Pons (tissue), 1 donor: Measurements from ENCODE around the gene SSH3.

Source experiments
- DNase-seq: peaks from one replicate; pipeline ENCODE4 v3.0.0-alpha.2; 2016; ENCODE audit warnings: low spot score

Gene SSH3

DNA sequence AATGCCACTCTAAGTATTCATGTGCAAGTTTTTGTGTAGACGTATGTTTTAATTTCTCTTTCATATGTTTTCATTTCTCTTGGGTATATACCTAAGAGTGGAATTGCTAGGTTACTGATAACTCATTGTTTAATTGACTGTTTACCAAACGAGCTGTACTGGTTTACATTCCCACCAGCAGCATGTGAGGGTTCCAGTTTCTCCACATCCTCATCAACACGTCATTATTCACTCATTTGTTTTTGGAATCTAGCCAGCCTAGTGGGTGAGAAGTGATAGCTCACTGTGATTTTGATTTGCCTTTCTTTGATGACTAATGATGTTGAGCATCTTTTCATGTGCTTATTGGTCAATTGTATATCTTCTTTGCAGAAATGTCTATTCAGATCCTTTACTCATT lies 10.2 kb upstream of the SSH3 start:
- no peak for DNase-seq

GRCh38 chr11:67295846-67296245 lies 7.5 kb upstream of the SSH3 start:
- no peak for DNase-seq

GRCh38 chr11:67298786-67299185 lies 4.5 kb upstream of the SSH3 start:
- no peak for DNase-seq

- DNase-seq = no peak
Measured at GRCh38 chr11:67299471-67300191, 3.7 kb upstream of the SSH3 start.

GRCh38 chr11:67300256-67300755 lies 3.0 kb upstream of the SSH3 start:
- DNase-seq = no peak

DNA sequence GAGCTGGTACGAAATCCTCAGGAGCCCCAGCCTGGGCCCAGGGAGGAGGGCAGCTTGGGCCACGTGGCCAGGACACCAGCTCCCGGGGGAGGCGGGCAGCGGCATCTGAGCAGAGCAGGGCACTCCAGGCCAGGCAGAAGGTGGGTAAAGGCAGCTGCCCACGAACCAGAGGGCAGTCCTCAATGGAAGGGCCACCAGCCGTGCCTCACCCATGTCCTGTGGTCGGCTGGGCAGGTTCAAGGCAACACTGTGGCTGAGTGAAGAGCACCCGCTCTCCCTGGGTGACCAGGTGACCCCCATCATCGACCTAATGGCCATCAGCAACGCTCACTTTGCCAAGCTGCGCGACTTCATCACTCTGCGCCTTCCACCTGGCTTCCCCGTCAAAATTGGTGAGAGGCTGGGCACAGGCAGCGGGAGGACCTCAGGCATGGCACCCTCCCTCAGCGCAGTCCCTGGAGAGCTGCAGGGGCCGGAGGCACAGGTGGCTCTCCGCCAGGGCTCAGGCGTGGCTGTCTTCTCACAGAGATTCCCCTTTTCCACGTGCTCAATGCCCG lies 2.5 kb upstream of the SSH3 start:
- DNase-seq = no peak

DNA sequence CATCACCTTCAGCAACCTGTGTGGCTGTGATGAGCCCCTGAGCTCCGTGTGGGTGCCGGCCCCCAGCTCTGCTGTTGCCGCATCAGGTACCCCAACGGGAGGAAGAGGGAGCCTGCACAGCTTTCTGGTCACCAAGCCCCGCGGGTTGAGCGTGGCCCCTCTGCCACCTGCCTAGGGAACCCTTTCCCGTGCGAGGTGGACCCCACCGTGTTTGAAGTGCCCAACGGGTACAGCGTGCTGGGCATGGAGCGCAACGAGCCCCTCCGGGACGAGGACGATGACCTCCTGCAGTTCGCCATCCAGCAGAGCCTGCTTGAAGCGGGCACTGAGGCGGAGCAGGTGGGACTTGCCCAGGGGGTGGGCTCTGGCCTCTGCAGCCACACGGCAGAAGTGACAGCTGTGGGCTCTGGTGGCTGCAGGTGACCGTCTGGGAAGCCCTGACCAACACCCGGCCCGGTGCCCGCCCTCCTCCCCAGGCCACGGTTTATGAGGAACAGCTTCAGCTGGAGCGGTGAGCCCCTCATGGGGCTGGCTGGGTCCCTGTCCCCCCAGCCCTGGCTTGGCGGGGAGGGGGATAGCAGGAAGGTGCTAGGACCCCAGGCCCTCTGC lies 1.9 kb upstream of the SSH3 start:
- DNase-seq = no peak

DNA sequence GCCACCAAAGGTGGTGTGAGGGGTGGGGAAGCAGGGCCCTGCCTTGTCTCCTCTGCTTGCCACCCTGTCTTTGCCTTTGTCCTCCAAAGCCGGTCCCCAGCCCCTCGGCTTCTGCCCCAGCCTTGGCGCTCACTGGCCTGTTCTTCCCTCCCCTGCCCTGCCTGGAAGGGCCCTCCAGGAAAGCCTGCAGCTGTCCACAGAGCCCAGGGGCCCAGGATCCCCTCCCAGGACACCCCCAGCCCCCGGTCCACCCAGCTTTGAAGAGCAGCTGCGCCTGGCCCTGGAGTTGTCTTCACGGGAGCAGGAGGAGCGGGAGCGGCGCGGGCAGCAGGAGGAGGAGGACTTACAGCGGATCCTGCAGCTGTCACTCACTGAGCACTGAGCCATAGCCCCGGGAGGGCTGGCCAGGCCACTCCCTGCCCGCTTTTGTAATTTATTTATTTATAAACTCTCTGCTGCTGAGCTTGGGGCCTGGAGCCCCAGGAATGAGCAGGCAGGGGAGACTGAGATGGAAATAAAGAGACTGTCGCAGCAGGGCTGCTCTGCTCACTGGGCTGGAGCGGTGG lies 1.3 kb upstream of the SSH3 start:
- DNase-seq = no peak

DNA sequence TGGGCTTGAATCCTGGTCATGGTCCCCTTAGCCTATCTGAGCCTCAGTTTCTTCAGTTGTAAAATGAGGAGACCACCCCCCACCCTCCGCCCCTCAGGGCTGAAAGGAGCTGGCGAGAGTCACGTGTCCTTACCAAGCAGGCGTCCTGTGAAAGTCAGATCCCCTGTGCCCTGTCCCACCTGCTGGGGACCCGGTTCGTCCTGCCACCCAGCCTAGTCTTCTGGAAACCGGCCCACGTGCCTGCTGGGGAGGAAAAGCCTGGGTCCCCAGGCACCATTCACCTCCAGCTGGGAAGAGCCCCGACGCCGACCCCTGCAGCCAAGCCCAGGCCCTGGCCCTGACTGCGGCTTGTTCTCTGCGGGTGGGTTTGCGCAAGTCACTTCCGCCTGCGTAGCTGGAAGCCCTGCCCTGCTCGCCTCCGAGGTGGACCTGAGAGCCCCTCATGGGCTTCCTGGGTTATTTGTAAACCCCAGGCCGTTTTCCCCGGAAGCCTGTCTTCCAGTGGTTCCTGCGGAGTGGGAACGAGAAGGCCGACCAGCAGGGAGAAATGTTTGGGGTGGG lies 679 bp upstream of the SSH3 start:
- no peak for DNase-seq

DNA sequence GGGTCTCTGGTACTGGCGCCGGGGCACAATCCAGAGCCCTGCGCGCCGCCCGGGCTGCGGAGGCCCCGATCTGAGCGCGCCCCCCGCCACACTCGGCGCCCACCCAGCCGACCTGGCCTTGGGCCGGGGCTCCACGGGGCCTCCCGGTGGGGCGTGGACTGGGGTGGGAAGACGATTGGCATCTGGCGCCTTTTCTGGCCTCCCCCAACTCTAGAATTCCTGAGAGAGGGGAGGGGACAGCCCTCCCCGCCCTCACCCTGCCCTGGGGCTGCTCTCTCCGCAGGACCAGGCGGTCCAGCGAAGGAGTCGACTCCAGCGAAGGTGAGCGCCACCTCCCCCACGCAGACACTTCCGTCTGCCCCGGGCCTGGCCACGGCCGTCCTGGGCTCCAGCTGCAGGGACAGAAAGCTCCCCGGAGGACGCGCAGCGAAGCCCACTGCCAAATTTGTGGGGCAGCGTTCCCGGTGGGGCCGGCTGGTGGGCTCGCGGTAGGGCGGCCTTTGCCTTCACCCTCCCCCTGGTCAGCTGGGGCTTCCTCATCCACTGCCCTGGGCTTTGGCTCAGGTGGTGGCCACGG lies 593 bp downstream of the SSH3 start:
- no peak for DNase-seq

GRCh38 chr11:67304511-67305113 lies 1.3 kb downstream of the SSH3 start:
- DNase-seq = no peak

DNA sequence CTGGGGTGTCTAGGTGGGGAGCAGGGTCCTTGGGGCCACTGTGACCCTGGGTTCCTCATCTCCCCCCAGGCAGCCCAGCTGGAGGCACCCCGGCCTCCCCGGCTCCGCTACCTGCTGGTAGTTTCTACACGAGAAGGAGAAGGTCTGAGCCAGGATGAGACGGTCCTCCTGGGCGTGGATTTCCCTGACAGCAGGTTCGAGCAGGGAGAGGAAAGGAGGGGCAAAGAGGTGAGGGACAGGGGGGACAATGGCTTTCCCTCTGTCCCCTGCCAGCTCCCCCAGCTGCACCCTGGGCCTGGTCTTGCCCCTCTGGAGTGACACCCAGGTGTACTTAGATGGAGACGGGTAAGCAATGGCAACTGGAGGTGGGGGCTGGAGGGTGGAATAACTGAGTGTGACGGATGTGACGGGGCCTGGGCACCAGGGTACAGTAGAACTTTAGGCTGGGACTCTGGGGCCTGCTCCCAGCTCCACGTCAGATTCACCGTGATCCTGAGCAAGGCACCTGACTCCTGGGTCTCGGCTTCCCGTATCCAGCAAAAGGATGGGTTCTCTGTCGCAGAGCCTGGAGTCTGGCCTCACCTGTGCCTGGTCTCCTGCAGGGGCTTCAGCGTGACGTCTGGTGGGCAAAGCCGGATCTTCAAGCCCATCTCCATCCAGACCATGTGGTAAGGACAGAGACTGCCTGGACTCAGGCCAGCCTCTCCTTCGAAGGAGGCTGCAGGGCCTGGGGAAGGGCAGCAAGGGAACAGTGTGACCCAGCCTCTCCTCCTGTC lies 3.6 kb downstream of the SSH3 start:
- no peak for DNase-seq

DNA sequence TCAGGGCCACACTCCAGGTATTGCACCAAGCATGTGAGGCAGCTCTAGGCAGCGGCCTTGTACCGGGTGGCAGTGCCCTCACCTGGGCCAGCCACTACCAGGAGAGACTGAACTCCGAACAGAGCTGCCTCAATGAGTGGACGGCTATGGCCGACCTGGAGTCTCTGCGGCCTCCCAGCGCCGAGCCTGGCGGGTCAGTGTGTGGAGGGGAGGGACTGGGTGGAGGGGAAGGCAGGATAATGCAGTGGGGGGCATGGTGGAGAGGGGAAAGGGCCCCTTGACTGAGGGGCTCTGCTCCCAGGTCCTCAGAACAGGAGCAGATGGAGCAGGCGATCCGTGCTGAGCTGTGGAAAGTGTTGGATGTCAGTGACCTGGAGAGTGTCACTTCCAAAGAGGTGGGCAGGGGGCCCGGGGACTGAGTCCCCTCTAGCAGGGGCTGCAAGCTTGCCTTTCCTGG lies 4.2 kb downstream of the SSH3 start:
- DNase-seq = no peak

DNA sequence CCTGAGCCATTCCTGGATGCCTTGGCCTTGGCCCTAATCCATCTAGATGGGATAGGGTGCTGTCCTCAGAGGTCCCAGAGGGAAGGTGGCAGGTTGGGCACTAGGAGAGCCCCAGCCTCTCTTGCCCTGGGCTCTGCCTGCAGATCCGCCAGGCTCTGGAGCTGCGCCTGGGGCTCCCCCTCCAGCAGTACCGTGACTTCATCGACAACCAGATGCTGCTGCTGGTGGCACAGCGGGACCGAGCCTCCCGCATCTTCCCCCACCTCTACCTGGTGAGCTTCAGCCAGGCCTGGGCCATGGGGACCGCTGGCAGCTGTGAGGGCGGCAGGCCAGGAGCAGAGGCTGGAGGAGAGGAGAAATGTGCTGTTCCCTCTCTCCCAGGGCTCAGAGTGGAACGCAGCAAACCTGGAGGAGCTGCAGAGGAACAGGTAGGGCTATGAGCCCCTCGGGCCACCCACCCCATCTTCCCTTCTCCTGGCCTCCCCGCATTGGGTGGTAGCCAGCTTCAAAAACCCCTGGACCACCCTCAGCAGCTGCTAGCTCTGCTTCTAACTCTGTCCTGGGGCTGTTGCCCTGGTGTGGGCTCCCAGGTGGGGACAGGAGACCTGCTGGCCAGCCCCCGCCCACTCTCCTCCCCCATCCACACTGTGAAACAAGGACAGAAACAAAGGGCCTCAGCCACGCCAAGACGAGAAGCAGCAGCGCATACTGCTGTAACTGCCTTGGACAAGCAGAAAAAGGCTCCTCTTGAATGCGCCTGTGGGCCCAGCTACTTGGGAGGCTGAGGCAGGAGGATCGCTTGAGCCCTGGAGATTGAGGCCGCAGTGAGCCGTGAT lies 4.9 kb downstream of the SSH3 start:
- no peak for DNase-seq

DNA sequence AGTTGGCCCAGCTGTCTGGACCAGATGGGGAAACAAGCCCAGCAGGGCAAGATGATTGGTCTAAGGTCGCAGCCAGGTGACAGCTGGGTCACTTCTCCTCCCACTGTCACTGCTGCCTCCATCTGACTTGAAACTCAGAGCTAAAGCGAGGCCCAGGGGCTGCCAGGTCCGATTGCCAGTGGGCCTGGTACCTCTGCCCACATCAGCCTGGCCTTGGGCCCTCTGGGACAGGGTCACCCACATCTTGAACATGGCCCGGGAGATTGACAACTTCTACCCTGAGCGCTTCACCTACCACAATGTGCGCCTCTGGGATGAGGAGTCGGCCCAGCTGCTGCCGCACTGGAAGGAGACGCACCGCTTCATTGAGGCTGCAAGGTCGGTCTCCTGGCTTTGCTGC lies 5.8 kb downstream of the SSH3 start:
- no peak for DNase-seq

DNA sequence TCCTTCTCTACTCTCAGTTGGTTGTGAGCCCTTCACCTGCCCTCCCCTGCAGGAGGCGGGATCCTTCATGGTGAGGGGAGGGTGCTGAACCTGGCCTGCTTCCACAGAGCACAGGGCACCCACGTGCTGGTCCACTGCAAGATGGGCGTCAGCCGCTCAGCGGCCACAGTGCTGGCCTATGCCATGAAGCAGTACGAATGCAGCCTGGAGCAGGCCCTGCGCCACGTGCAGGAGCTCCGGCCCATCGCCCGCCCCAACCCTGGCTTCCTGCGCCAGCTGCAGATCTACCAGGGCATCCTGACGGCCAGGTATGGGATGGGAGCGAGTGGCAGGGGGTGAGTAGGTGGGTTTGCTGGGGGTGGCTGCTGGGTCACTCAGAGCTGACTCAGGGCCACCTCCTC lies 6.3 kb downstream of the SSH3 start:
- no peak for DNase-seq

GRCh38 chr11:67310246-67311050 lies 7.1 kb downstream of the SSH3 start:
- DNase-seq = no peak

GRCh38 chr11:67311051-67311555 lies 7.8 kb downstream of the SSH3 start:
- no peak for DNase-seq

- no peak for DNase-seq
Measured at GRCh38 chr11:67311556-67312082, 8.3 kb downstream of the SSH3 start.
